ENCODE measurements around the gene TGFBR2.

Gene TGFBR2

GRCh38 chr3:30675774-30676173, 69.4 kb downstream of the TGFBR2 start:
- TF ChIP-seq CTCF (IDR thresholded peaks at IDR 0.05; ENCODE audit: borderline replicate concordance, control extremely low read depth, extremely low read depth, insufficient read depth, missing control alignments) = no peak
- in situ Hi-C loops (cut with MboI; ENCODE audit: low sequenced_read_pairs, unreplicated experiment) = loop anchor here (25.0 kb wide), 1 partner anchor 463 kb away; no protein-coding TSS in a partner anchor
- DNase-seq (ENCODE audit: low spot score) = no peak

- in situ Hi-C loops (cut with MboI; ENCODE audit: low sequenced_read_pairs, unreplicated experiment) = loop anchor here (25.0 kb wide), 1 partner anchor 464 kb away; no protein-coding TSS in a partner anchor
- TF ChIP-seq CTCF (IDR thresholded peaks at IDR 0.05; ENCODE audit: borderline replicate concordance, control extremely low read depth, extremely low read depth, insufficient read depth, missing control alignments) = no peak
- DNase-seq (ENCODE audit: low spot score) = no peak
These were observed 70.3 kb downstream of the TGFBR2 start for GRCh38 chr3:30676424-30677346.

GRCh38 chr3:30677347-30677685, 70.9 kb downstream of the TGFBR2 start:
- DNase-seq (ENCODE audit: low spot score) = no peak
- in situ Hi-C loops (cut with MboI; ENCODE audit: low sequenced_read_pairs, unreplicated experiment) = loop anchor here (25.0 kb wide), 1 partner anchor 465 kb away; no protein-coding TSS in a partner anchor
- TF ChIP-seq CTCF (IDR thresholded peaks at IDR 0.05; ENCODE audit: borderline replicate concordance, control extremely low read depth, extremely low read depth, insufficient read depth, missing control alignments) = no peak

GRCh38 chr3:30679045-30679444, 72.6 kb downstream of the TGFBR2 start:
- no peak for DNase-seq (ENCODE audit: low spot score)
- in situ Hi-C loops (cut with MboI; ENCODE audit: low sequenced_read_pairs, unreplicated experiment) = loop anchor here (25.0 kb wide), 1 partner anchor 467 kb away; no protein-coding TSS in a partner anchor
- no peak for TF ChIP-seq CTCF (IDR thresholded peaks at IDR 0.05; ENCODE audit: borderline replicate concordance, control extremely low read depth, extremely low read depth, insufficient read depth, missing control alignments)

- DNase-seq (ENCODE audit: low spot score) = no peak
- no peak for TF ChIP-seq CTCF (IDR thresholded peaks at IDR 0.05; ENCODE audit: borderline replicate concordance, control extremely low read depth, extremely low read depth, insufficient read depth, missing control alignments)
- in situ Hi-C loops (cut with MboI; ENCODE audit: low sequenced_read_pairs, unreplicated experiment) = loop anchor here (25.0 kb wide), 1 partner anchor 469 kb away; no protein-coding TSS in a partner anchor
These were observed 74.6 kb downstream of the TGFBR2 start for GRCh38 chr3:30680789-30681648.

- no peak for TF ChIP-seq CTCF (IDR thresholded peaks at IDR 0.05; ENCODE audit: borderline replicate concordance, control extremely low read depth, extremely low read depth, insufficient read depth, missing control alignments)
- DNase-seq (ENCODE audit: low spot score) = no peak
- in situ Hi-C loops (cut with MboI; ENCODE audit: low sequenced_read_pairs, unreplicated experiment) = loop anchor here (25.0 kb wide), 1 partner anchor 469 kb away; no protein-coding TSS in a partner anchor
These were observed 75.3 kb downstream of the TGFBR2 start for GRCh38 chr3:30681649-30682211.

All from GM13976 (cell line).